Gastrocnemius medialis (tissue), 4 donors: Measurements from ENCODE around the gene EDEM1.

Source experiments
- POLR2A ChIP-seq, 2 donors: fragments of 450-650 bp; IDR thresholded peaks; one replicate each; pipeline ENCODE4 v1.6.1; 2017; ENCODE audit warnings: antibody characterized with exemption in 2 of 2, mild to moderate bottlenecking in 2 of 2, moderate library complexity in 2 of 2
- TF ChIP-seq, protein P1 (sequence below), 5 experiments: fragments of 450-650 bp in 3 of 5; fragments of 200-600 bp in 2 of 5; sonication (generic) in 2 of 5; IDR thresholded peaks in 4 of 5; conservative IDR thresholded peaks in 1 of 5; 1 replicate in 4 of 5; 2 replicates in 1 of 5; pipeline ENCODE4 v1.5.1; 2016 to 2019; ENCODE audit warnings: antibody characterized with exemption in 5 of 5, mild to moderate bottlenecking in 3 of 5, moderate library complexity in 3 of 5

DNA sequence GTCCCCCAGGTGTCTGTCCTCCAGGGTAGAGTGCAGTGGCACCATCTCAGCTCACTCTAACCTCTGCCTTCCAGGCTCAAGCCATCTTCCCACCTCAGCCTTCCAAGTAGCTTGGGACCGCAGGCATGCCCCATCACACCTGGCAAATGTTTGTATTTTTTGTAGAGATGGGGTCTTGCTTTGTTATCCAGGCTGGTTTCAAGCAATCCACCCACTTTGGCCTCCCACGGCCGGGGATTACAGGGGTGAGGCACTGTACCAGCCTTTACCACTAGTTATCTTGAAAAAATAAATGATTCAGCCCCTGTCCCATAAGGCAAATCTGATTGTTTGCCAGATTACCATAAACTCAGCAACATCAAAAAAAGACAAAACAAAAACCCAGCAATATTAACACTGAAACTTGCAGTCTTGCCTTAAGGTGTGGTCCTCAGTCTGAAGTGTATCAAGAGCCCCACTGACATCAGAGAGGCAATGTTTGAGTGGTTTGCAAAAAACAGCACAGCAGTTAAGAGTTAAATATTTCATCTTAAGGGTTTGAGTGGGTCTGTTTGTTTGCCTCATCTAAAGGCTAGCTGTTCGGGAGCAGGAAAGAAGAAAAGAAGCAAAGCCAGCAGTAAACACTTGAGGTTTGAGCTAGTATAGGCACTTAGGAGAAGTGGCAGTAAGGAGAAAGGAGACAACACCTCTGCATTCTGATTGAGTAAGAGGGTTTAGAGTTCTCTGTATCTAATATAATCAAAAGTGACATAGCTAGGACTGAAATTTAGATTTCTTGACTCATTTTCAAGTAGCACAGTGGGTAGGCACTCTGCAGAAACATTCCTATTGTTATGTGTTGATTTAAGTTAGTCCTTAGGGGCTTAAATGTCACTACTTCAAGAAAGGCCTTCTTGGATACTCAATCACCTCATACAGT is 26.3 kb upstream of the EDEM1 start:
- TF ChIP-seq, protein P1, sequence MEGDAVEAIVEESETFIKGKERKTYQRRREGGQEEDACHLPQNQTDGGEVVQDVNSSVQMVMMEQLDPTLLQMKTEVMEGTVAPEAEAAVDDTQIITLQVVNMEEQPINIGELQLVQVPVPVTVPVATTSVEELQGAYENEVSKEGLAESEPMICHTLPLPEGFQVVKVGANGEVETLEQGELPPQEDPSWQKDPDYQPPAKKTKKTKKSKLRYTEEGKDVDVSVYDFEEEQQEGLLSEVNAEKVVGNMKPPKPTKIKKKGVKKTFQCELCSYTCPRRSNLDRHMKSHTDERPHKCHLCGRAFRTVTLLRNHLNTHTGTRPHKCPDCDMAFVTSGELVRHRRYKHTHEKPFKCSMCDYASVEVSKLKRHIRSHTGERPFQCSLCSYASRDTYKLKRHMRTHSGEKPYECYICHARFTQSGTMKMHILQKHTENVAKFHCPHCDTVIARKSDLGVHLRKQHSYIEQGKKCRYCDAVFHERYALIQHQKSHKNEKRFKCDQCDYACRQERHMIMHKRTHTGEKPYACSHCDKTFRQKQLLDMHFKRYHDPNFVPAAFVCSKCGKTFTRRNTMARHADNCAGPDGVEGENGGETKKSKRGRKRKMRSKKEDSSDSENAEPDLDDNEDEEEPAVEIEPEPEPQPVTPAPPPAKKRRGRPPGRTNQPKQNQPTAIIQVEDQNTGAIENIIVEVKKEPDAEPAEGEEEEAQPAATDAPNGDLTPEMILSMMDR (IDR thresholded peaks at IDR 0.05 in 4 of 5, conservative IDR thresholded peaks at IDR 0.05 in 1 of 5): no peak
- TF ChIP-seq POLR2A (IDR thresholded peaks at IDR 0.05): no peak
